NCI-H1105 treated with DMSO at 0.1 percent for 48 hours (cell line): ENCODE data around the gene XPO4.
"Not testable (repeated sequence)": the region's sequence is repeated elsewhere in the genome, so short reads cannot be mapped to it uniquely, and the experiment has no call there.

ENCODE experiments used
- DNase-seq: peaks from one replicate; lab custom pipeline; 2025; lab: John Stamatoyannopoulos, UW

XPO4 gene

DNA sequence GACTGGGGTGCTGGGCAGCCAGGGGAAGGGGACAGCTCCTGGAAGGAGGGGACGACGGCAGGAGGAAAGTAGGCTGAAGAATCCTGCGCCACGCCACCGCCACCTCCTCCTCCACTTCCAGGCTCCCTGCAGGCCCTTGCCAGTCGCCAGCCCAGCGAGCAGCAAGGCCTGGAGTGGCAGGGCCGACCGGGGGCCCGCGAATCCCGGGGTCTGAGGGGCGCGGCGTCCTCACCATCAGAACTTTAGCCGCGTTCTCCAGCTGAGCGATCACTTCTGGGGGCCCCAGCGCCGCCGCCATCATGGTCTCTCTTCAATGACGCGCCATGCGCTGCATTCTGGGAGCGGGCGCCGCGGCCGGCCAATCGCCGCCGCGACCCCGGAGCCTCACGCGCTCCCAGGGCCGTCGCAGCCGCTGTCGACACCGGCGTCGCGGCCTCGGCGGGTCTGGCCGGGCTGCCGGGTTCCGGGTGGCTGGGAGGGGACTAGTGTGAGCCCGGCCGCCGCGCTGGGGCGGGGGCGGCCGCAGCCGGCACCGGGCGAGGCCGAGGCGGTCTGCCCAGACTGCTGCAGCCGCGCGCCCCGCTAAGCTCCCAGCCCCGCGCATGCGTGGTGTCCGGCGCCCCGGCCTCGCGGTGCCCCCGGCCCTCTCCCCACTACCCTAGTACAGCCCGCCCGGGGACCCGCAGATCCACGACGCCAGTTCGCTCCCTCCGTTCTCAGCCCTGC is at the start of gene XPO4:
Gene XPO4, minus strand, starts transcription at position 309 of the 726 bp plus-strand sequence. Its CDS starts 8 bp downstream, at position 301.
- peak; percentile 61 for DNase-seq

DNA sequence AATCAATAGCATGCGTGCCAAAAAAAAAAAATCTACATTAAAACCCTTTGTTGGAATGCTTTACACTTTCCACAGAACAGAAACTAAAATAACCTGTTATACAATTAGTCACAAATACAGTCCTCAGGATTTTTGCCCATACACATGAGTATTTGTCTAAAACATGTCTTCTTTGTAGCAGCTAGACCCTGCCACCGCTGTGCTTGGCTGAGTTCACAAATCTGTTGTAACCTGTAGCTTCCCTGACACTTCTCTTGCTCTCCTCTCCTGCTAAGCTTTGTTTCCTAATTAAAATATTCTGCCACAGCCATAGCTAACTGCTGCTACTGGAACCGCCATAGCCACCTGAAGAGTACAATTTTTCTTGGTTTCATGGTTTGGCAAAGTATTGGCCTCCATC is 45.5 kb upstream of the XPO4 start:
- DNase-seq = not testable (repeated sequence)

GRCh38 chr13:20945952-20946383 is 43.4 kb upstream of the XPO4 start:
- no peak for DNase-seq

GRCh38 chr13:20942938-20943559 is 40.5 kb upstream of the XPO4 start:
- DNase-seq = no peak

DNA sequence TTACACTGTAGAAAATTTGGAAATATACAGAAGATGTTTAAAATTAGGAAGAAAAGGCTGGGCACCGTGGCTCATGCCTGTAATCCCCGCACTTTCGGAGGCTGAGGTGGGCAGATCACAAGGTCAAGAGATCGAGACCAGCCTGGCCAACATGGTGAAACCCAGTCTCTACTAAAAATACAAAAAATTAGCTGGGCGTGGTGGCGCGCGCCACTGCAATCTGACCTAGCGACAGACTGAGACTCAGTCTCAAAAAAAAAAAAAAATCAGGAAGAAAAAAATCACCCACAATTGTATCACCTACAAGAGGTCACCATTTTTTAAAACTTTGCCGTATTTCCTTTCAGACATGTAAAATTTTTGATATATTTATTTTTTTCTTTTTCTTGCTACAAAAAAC is 38.0 kb upstream of the XPO4 start:
- DNase-seq = not testable (repeated sequence)

GRCh38 chr13:20940083-20940482 is 37.5 kb upstream of the XPO4 start:
- no peak for DNase-seq

GRCh38 chr13:20939662-20940061 is 37.1 kb upstream of the XPO4 start:
- no peak for DNase-seq

- DNase-seq = no peak
These were observed 35.8 kb upstream of the XPO4 start for GRCh38 chr13:20938302-20938701.

- no peak for DNase-seq
These were observed 25.2 kb upstream of the XPO4 start for GRCh38 chr13:20927596-20928257.

DNA sequence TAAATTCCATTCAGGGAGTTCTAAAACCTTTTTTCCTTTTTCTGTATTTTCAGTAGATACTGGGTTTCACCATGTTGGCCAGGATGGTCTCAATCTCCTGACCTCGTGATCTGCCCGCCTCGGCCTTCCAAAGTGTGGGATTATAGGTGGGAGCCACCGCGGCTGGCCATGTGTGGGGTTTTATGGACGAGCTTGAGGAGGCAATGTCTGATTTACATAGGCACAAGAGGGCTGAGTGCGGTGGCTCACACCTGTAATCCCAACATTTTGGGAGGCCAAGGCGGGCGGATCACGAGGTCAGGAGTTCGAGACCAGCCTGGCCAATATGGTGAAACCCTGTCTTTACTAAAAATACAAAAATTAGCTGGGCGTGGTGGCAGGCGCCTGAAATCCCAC is 22.8 kb upstream of the XPO4 start:
- not testable (repeated sequence) for DNase-seq

DNA sequence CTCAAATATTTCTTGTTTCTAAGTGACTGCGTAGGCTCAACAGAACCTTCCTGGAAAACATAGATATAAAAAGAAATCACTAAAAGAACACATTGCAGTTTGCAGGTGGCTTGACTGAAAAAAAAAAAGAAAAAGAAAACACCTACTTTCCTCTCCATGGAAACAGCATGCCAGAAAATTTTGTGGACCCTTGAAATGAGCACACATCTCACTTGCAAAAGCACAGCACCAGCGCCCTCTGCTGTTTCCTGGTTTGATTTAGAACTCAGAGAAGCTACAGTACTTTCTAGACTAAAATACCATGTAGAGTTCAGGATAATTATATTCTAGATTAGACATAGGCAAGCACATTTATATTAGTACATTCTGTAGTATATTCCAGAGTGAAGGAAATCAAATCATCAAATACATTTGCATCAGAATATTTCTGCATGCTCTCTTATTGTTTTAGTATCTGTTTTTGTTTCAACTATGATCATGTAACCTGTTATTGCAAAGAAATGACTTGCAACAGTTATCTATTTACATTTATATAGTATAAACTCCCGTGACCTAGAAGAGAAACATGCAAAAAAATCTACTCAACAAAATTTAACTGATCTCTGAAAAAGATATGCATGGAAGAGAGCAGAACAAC is 22.3 kb upstream of the XPO4 start:
- peak; percentile 57 for DNase-seq

GRCh38 chr13:20923272-20923671 is 20.7 kb upstream of the XPO4 start:
- DNase-seq = no peak

GRCh38 chr13:20921572-20921971 is 19.0 kb upstream of the XPO4 start:
- no peak for DNase-seq

GRCh38 chr13:20915676-20916075 is 13.1 kb upstream of the XPO4 start:
- DNase-seq = not testable (repeated sequence)

DNA sequence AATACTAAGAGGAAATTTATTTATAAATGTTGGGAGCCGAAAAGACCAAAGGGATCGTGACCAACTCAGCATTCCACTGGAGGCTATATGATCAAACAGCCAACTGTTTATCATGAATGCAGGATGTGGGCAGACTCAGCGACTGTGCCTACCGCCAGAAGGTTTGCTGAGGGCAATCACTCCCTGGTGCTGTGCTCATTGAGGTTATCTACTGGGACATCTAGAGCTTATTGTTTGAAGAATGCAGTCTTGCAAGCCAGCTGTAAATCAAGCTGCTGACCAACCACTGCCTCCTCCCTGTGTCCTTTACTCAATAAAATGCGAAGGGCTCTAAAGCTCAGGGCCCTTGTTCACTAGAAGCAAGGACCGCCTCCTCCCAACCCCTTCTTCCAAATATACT is 8.5 kb upstream of the XPO4 start:
- no peak for DNase-seq

DNA sequence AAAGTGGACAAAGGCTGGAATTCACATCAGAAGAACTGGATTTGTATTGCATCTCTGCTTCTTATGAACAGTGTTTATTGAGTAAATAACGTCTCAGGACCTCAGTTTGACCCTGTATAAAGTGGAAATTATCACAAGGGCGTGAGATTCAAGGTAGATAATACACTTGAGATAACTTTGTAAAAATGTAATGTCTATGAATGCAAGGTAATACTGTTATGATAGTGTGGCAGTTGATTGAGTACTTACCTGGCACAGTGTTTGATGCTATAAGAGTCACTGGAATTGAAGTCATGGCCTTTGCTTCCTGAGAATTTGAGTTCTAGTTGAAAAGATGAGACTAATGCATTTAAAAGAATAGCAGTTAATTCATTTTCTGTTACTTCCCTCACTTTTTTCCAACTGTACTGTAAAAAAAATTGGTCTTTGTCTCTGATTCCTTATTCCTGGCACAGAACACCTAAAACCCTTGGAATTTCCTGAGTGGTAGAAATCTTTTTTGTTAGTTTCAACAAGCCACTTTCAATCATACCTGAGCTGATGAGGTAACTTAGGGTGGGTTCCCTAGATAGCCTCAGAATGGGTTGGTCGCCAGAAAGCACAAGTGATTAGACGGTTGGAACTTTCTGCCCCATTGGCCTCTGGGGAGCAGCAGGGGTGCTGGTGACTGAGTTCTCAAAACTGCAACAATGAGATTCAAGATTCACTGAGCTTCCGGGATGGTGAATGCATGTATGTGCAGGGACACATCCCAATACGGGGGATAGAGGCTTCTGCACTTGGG is 6.4 kb upstream of the XPO4 start:
- DNase-seq = no peak

- no peak for DNase-seq
These were observed 2.4 kb upstream of the XPO4 start for GRCh38 chr13:20904908-20905307.

DNA sequence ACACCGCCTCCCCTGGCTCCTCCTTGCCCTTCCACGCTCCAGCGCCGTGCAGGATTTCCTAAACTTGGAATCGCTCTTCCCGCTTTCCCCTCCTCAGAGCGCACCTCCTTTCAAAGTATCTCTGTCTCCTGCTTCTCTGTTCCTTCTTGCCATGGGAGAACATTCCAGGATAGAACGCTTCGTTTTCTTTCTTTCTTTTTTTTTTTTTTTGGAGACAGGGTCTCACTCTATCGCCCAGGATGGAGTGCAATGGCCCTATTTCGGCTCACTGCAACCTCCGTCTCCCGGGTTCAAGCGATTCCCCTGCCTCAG is 574 bp upstream of the XPO4 start:
- DNase-seq = no peak

DNA sequence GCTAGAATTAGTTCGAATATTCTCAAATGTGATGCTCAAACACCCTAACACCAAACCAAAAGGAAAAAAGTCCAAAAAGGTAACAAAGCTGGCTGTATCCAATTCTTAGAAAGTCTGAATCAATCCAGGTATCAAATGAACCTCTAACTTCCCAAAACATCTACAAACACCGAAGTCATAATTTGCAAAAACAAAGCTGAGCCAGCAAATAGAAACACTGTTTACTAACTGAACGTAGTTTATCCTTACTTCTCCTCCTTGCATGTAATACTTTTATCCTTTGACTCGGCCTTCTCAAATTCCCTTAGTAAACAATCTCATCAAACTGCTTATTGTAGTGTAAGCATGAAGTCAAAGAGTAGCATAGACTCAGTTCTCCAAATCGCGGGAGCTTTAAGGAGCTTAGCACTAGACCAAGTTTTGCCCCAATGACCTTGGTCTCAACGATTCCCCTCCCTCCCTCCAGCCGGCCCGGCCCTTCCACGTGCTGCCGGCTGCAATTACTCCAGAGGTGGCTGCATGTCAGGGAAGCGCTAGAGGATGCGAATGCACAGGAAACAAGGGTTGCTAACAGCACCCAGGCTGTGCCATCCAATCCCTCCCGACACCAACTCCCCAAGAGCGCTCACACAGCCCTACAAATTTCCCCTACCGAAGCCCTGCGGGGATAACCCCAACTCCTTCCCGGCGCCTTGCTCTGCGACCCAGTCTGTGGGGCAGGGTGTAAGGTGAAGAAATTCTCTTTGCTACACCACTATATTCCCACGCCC is 693 bp downstream of the XPO4 start:
- DNase-seq = peak; percentile 27

- DNase-seq = no peak
These were observed 8.3 kb downstream of the XPO4 start for GRCh38 chr13:20894245-20894644.

- no peak for DNase-seq
These were observed 10.8 kb downstream of the XPO4 start for GRCh38 chr13:20891768-20892167.
